Jurkat, Clone E6-1 (cell line): ENCODE data around the gene VTA1.
"Not testable (repeated sequence)": the region's sequence is repeated elsewhere in the genome, so short reads cannot be mapped to it uniquely, and the experiment has no call there.

ENCODE experiments used
- DNase-seq: peaks from one replicate; pipeline ENCODE4 v3.0.0-alpha.2; 2011; ENCODE audit warnings: low read depth, low spot score
- H3K4me3 ChIP-seq: 2 replicates; pipeline ENCODE4 v1.5.1; 2011; ENCODE audit warnings: mild to moderate bottlenecking, low read length, control low read depth, moderate library complexity

Gene VTA1

DNA sequence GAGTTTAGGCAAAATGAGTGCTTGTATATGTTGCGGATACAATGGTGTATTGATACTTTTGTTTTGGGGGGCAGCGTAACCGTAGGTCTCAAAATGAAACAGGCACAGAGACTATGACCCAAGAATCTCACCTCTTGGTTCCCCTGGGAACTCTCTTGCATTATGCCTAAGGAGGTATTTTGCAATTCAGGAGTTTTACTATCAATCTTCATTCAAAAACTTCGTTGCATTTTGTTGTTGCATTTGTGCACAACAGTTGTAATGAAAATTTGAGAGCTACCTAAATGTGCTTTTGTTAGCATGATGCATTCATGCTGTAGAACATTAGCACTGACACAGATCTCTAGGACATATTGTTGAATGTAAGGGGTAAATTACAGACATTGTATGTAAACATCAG lies 18.2 kb downstream of the VTA1 start:
- no peak overlapping the region for H3K4me3 ChIP-seq
- DNase-seq, result no peak

DNA sequence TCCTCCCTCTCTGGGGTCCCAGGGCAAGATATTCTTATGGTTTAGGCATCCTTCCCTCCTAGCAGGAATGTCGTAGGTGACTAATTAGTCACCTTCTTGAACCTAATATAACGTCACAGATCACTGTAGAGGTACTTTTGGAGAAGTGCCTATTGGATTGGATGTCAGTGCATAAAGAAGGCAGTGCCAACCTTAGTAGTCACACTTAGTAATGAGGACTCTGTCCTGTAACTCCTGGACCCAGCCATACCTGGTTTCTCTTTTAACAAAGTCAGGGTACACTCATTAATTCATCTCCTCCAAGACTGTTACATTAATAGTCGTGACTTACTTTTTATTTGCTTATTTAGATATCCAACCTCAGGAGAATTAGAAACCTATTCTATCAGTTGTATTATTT lies 20.0 kb downstream of the VTA1 start:
- H3K4me3 ChIP-seq, result no peak overlapping the region
- DNase-seq, result no peak

- no peak overlapping the region for H3K4me3 ChIP-seq
- no peak for DNase-seq
Observed at GRCh38 chr6:142167486-142167885, 20.4 kb downstream of the VTA1 start.

- H3K4me3 ChIP-seq, result no peak overlapping the region
- DNase-seq, result no peak
Observed at GRCh38 chr6:142171351-142171750, 24.3 kb downstream of the VTA1 start.

GRCh38 chr6:142172758-142173157 lies 25.7 kb downstream of the VTA1 start:
- no peak for DNase-seq

GRCh38 chr6:142173980-142174379 lies 26.9 kb downstream of the VTA1 start:
- DNase-seq, result no peak
- no peak overlapping the region for H3K4me3 ChIP-seq

More at GRCh38 chr6:142172758-142173157, 25.7 kb downstream of the VTA1 start:
- H3K4me3 ChIP-seq, result no peak overlapping the region

- no peak for DNase-seq
- no peak overlapping the region for H3K4me3 ChIP-seq
Observed at GRCh38 chr6:142174703-142175102, 27.6 kb downstream of the VTA1 start.

DNA sequence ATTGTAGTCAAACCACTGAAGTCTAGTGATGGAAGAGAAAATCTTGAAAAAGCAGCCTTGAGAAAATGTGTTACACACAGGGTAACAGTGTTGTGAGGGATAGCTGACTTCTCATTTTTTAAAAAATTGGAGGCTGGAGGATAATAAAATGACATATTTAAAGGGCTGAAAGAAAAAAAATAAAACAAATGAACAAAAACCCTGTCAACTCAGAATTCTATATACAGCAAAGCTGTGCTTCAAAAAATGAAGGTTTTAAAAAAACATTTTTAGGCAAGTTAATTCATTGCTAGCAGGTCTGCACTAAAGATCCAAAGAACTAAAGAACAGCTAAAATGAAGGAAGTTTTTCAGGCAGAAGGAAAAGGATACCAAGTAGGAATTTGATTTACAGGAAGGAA lies 31.1 kb downstream of the VTA1 start:
- no peak for DNase-seq
- no peak overlapping the region for H3K4me3 ChIP-seq

DNA sequence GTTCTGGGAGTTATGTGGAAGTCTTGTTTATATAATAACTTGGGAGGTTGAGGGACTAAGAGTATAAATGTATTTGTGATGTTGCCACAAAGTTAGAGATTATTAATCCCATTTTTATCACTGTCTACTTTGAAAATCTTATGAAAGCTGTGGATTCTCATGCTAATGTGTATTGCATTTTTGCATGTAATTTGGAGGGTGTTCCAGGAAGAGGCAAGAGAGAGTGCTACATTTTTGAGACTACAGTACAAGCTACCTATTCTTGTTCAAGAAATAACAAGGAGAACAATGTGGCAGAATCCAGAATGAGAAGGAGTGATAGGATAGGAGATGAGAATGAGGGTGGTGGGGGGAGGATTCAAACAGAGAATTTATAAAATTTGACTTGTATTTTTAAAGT lies 34.9 kb downstream of the VTA1 start:
- no peak for DNase-seq
- no peak overlapping the region for H3K4me3 ChIP-seq

DNA sequence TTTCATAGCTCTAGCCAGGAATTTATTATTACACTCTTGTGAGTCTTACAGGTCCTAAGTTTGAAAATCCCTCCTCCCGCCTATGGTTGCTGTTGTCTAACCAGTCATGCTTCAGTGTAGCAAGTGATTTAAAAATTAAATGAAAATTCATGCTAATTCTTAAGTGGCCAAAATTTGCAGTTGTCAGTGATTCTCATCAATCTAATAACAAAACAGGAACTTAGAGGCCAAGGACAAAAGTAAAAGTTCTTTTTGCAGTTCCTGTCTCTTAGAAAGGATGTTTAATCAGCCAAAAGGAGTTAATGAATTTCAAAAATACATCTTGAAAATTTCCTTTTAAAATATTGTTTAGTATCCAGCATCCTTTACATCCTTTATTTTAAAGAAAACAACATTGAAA lies 36.3 kb downstream of the VTA1 start:
- no peak for DNase-seq
- no peak overlapping the region for H3K4me3 ChIP-seq

GRCh38 chr6:142184307-142184706 lies 37.2 kb downstream of the VTA1 start:
- no peak overlapping the region for H3K4me3 ChIP-seq
- no peak for DNase-seq

GRCh38 chr6:142185641-142186040 lies 38.6 kb downstream of the VTA1 start:
- H3K4me3 ChIP-seq, result no peak overlapping the region
- peak; percentile 5 for DNase-seq

DNA sequence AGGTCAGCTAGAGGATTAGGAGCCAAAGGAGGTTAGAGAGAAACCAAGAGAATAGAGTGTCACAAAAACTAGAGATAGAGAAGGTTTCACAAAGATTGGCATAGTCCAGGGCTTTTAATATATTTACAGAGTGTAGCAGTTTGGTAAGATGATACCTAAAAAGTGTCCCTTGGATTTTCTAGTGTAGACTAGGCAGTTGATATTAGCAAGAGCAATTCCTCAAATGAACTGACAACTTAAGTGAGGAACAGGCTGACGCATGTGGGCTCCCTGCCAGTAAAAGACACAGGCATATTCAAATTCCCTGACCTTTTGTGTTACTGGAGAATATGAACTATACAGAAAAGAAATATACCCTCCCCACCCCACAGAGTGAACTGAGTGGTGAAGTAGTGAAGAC lies 40.1 kb downstream of the VTA1 start:
- no peak for DNase-seq
- no peak overlapping the region for H3K4me3 ChIP-seq

DNA sequence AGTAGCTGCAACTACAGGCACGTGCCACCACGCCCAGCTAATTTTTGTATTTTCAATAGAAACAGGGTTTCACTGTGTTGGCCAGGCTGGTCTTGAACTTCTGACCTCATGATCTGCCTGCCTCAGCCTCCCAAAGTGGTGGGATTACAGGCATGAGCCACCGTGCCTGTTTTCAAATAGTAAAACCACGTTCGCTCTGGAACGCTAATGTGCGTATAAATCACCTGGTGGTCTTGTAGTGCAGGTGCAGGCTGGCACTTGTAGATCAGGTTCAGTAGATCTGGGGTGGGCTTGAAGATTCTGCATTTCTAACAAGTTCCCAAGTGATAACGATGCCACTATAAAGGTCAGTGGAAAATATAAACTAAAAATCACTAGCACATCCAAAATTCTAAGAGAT lies 41.3 kb downstream of the VTA1 start:
- peak; percentile 11 for DNase-seq
- not testable (repeated sequence) for H3K4me3 ChIP-seq

DNA sequence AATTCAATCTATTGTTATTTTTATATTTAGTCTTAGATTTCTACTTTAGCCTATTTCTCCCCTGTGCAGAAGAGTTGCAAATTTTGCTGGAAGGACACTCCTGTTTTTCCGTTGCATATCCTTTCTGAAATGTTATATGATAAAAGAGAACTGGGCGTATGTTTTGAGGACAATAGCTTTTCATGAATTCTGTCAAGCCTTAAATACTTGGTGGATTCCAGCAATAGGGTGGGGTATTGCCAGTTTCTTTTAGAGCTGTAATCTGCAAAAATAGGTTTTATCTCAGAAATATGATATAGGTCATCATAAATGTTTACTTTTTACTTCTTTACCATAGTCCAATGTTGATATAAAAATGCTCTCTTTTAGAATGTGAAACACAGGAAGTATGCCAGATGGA lies 42.0 kb downstream of the VTA1 start:
- no peak for DNase-seq
- H3K4me3 ChIP-seq, result no peak overlapping the region

- H3K4me3 ChIP-seq, result no peak overlapping the region
- DNase-seq, result no peak
Observed at GRCh38 chr6:142192343-142192742, 45.3 kb downstream of the VTA1 start.

DNA sequence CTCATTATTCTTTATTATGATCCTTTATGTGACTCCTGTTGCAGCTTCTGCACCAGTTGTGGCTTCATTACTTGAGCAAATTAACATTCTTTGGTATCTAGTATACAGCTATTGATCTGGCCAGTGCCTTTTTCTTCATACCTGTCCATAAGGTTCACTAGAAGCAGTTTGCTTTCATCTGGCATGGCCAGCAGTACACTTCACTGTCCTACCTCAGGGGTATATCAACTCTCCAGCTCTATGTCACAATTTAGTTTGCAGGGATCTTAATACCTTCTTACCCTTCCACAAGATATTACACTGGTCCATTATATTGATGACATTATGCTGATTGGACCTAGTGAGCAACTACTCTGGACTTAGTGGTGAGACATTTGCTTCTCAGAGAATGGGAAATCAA lies 46.6 kb downstream of the VTA1 start:
- H3K4me3 ChIP-seq, result no peak overlapping the region
- no peak for DNase-seq

DNA sequence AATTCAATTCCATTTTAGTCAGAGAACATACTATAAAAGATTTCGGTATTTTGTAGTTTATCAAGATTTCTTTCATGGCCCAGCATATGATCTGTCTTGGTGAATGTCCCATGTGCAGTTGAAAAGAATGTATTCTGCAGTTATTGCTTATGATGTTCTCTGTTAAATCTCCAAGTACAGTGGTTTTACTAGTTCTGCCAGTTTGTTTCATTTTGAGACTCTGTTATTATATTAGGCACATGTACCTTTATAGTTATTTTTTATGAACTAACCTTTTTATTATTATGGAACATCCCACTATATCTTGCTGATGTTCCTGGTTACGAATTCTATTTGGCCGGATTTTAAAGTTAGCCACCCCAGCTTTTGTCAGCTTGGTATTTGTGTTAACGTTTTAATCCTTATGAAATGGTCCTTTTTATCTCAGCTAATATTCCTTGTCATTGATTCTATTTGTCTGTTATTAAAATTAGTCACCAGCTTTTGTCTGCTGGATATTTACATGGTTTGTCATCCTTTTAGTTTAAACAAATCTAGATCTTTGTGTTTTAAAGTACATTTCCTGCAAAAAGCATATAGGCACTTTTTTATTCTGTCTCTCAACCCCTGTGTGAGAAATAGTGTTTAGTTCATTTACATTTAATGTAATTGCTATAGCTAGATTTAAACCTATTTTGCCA lies 48.9 kb downstream of the VTA1 start:
- no peak for DNase-seq
- H3K4me3 ChIP-seq, result no peak overlapping the region

GRCh38 chr6:142200846-142201628 lies 54.0 kb downstream of the VTA1 start:
- H3K4me3 ChIP-seq, result no peak overlapping the region
- no peak for DNase-seq

GRCh38 chr6:142207265-142207877 lies 60.3 kb downstream of the VTA1 start:
- H3K4me3 ChIP-seq, result no peak overlapping the region
- no peak for DNase-seq
